Upper lobe of right lung (tissue), 1 donor: Measurements from ENCODE around the gene DARS1. TPM values are rescaled to one million over a fixed set of nuclear protein-coding genes. Genes with fewer than 3 reads are reported as not detected.
"Not testable (repeated sequence)": the region's sequence is repeated elsewhere in the genome, so short reads cannot be mapped to it uniquely, and the experiment has no call there.

ENCODE experiments used
- ATAC-seq: fragments of 200-7000 bp; cut with Tn5 transposase; one replicate; pipeline ENCODE4 v1.9.1; 2020; ENCODE audit warnings: mild to moderate bottlenecking, moderate library complexity
- DNase-seq: peaks from one replicate; pipeline ENCODE4 v3.0.0-alpha.2; 2020
- H3K27ac ChIP-seq: fragments of 200-600 bp; one replicate; pipeline ENCODE4 v1.8.0; 2022
- H3K27me3 ChIP-seq: fragments of 200-600 bp; one replicate; pipeline ENCODE4 v1.8.0; 2022; ENCODE audit warnings: mild to moderate bottlenecking
- H3K36me3 ChIP-seq: fragments of 200-600 bp; one replicate; pipeline ENCODE4 v1.8.0; 2022
- H3K4me1 ChIP-seq: fragments of 200-600 bp; one replicate; pipeline ENCODE4 v1.8.0; 2022
- H3K4me3 ChIP-seq: fragments of 200-600 bp; one replicate; pipeline ENCODE4 v1.8.0; 2022; ENCODE audit warnings: mild to moderate bottlenecking
- H3K9me3 ChIP-seq: fragments of 200-600 bp; one replicate; pipeline ENCODE4 v1.8.0; 2022
- intact Hi-C: fragments of 100-400 bp; cut with DNase I; formaldehyde crosslinking; loops from one replicate; pipeline ENCODE4 v1.11.0; 2022
- total RNA-seq: library from RNA; stranded (reverse); fragmentation: NEBNext Ultra II Directional; extraction: Animal tissue kit (Norgen Biotek cat#: 25700); gene quantifications from one replicate; pipeline ENCODE4 v1.2.1, GENCODE V29; 2021
- TF ChIP-seq, protein P1 (sequence below): fragments of 200-600 bp; IDR thresholded peaks from one replicate; pipeline ENCODE4 v1.8.0; 2022; ENCODE audit warnings: antibody characterized with exemption
- donor health status: DM: no; HTN: yes; CAD: no; lungs with severe emphysema.

Gene DARS1
- total RNA-seq, 1 donor from 2014 or later: 55.3 TPM

DNA sequence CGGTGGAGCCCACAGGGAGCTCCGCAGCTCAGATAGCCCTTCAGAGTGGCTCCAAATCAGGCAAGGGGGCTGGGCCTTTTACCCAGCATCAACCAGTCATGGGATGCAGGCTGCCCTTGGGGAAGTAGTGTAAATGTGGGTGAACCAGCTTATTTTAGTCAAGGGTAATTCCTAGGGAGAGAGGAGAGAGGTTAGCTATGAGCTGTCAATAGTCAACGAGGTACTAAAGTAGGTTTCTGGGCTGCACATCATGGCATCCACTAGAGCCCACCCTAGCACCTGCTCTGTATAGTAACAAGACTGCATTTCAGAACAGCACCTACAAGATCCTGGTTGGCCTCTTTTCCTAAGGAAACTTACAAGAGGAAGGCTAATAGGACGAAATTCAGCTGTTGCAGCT is 99.7 kb downstream of the DARS1 start:
- Histone ChIP-seq H3K4me1 (no peaks in the 10 kb centered on the region), H3K9me3 (no peaks in the 10 kb centered on the region), H3K36me3 (no peaks in the 10 kb centered on the region), H3K27me3 (no peaks in the 10 kb centered on the region), H3K4me3 (no peak overlapping the region), H3K27ac (no peak overlapping the region)
- no peak for ATAC-seq
- intact Hi-C loops: no loop called here
- DNase-seq: no peak
- TF ChIP-seq, protein P1, sequence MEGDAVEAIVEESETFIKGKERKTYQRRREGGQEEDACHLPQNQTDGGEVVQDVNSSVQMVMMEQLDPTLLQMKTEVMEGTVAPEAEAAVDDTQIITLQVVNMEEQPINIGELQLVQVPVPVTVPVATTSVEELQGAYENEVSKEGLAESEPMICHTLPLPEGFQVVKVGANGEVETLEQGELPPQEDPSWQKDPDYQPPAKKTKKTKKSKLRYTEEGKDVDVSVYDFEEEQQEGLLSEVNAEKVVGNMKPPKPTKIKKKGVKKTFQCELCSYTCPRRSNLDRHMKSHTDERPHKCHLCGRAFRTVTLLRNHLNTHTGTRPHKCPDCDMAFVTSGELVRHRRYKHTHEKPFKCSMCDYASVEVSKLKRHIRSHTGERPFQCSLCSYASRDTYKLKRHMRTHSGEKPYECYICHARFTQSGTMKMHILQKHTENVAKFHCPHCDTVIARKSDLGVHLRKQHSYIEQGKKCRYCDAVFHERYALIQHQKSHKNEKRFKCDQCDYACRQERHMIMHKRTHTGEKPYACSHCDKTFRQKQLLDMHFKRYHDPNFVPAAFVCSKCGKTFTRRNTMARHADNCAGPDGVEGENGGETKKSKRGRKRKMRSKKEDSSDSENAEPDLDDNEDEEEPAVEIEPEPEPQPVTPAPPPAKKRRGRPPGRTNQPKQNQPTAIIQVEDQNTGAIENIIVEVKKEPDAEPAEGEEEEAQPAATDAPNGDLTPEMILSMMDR: no peak

DNA sequence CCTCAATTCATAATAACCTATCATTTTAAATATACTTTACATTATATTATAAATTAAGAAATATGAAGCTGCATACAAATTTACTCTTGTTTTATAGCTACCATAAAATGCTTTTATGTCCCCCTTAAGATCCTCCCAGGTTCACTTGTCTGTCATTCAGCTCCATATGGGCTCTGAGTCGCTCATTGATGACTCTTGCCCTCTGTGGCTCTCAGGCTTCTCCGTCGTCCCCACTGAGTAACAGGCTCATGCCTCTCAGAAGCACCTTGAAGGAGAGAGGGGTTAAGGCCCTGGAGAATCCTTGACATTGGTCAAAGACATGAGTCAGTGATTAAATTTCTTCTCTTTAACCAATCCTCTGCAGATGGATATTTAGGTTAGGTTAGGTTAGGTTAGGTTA is 103.0 kb downstream of the DARS1 start:
- intact Hi-C loops: no loop called here
- no peak overlapping the region for H3K27ac ChIP-seq
- H3K9me3 ChIP-seq: no peaks in the 10 kb centered on the region
- H3K27me3 ChIP-seq: no peaks in the 10 kb centered on the region
- DNase-seq (no peak), ATAC-seq (no peak)
- no peak overlapping the region for H3K4me3 ChIP-seq
- H3K4me1 ChIP-seq: no peaks in the 10 kb centered on the region
- H3K36me3 ChIP-seq: no peaks in the 10 kb centered on the region
- TF ChIP-seq, protein P1: no peak

DNA sequence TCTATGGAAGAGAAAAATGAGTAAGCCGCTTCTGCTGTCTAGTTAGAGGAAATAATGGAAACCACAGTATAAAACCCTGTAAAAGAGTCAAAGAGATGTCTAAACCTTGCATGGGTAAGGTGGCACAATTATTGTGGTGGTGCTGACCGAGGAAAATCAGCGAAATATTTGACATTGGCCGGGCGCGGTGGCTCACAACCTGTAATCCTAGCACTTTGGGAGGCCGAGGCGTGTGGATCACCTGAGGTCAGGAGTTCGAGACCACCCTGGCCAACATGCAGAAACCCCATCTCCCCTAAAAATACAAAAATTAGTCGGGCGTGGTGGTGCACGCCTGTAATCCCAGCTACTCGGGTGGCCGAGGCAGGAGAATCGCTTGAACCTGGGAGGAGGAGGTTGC is 108.7 kb downstream of the DARS1 start:
- peaks cover 11% of the 10 kb centered on the region for H3K4me1 ChIP-seq
- H3K27me3 ChIP-seq, intact Hi-C loops, H3K9me3 ChIP-seq, ATAC-seq, DNase-seq, H3K36me3 ChIP-seq: not testable (repeated sequence)
- H3K27ac ChIP-seq: peak overlapping the region; percentile 48
- H3K4me3 ChIP-seq: peak overlapping the region; percentile 89

DNA sequence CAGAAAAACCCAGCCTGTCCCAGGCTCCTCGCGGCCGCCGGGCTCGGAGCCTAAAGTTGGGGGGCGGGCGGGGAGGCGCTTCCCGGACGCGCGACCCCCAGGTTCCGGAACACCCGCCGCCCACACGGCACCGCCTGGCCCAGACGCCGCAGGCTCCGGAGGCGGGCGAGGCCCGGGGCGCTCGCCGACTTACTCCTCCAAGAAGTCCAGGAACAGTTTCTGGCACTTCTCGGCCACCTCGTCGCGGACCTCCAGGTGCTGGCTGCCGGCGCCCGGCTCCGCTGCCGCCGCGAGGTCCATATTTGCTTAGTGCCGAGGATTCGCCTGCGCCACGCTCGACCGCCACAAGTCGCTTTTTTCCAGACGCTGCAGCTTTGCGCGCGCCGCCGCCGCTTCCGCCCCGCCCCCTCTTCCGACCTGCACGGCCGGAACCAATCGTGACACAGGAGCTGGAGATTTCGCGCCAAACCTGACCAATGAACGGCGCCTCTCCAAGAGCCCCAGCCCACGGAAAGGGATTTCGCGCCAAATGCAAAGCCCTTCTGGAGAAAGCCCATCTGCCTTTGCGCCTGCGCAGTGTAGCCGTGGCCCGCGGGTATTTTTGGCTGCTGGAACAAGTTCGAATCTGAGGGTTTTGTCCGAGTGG is 109.2 kb downstream of the DARS1 start, which contains the start of gene MCM6:
MCM6 (minus strand) TSS at position 378 of the 646 bp plus-strand sequence; CDS start at position 300, 78 bp downstream.
- H3K27ac ChIP-seq: peak within 1 kb of the TSS; percentile 86
- H3K27me3 ChIP-seq: no peaks in the 10 kb centered on the region
- TF ChIP-seq, protein P1: peak; percentile 23
- H3K36me3 ChIP-seq: peaks cover 9% of the 10 kb centered on the region
- DNase-seq (peak; percentile 98), ATAC-seq (peak; percentile 99)
- intact Hi-C loops: no loop called here
- peak within 1 kb of the TSS; percentile 89 for H3K4me3 ChIP-seq
- peaks cover 11% of the 10 kb centered on the region for H3K4me1 ChIP-seq
- no peaks in the 10 kb centered on the region for H3K9me3 ChIP-seq

DNA sequence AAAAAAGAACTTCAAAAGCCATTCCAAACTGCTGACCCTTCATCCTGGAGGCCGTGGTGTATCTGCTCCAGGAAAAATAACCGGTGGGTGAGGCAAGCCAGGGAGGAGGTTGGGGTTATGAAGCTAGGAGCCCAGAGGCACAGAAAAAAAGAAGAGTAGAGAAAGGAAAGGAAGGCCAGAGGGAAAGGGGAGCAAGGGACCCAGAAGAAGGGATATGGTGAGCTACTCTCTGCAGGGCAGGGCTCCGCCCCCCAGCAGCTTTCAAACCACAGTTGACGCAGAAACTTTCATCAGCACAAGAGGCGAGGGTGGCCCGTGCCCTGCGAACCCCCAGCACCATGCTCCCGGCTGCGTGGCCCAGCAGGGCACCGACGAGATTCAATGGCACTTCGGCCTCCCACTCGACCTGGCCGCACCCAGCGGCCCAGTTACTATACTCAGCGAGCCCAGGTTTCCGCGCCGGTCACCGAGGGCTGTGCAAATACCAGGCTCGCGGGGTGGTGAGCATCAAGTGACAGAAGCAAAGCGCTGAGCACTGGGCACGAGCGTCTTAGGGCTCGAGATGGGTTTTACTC is 109.8 kb downstream of the DARS1 start:
- Histone ChIP-seq H3K4me1 (peaks cover 11% of the 10 kb centered on the region), H3K27ac (peak overlapping the region; percentile 86), H3K27me3 (no peaks in the 10 kb centered on the region), H3K4me3 (peak overlapping the region; percentile 89), H3K36me3 (peaks cover 13% of the 10 kb centered on the region), H3K9me3 (no peaks in the 10 kb centered on the region)
- peak; percentile 82 for DNase-seq
- intact Hi-C loops: no loop called here
- ATAC-seq: peak; percentile 75
- TF ChIP-seq, protein P1: no peak

DNA sequence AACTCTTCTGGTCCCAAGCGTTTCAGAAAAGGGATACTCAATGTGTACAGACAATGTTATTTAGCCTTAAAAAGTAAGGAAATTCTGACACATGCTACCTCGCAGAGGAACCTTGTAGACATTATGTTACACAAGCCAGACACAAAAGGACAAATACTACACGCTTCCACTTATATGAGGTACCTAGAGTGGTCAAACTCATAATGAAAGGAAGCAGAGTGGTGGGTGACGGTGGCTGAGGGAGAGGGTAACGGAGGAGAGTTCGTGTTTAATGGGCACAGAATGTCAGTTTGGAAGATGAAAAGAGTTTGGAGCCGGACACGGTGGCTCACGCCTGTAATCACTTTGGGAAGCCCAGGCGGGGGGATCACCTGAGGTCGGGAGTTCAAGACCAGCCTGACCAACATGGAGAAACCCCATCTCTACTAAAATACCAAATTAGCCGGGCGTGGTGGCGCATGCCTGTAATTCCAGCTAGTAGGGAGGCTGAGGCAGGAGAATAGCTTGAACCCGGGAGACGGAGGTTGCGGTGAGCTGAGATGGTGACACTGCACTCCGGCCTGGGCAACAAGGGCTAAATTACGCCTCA is 110.6 kb downstream of the DARS1 start:
- ATAC-seq: no peak
- H3K4me1 ChIP-seq: peaks cover 11% of the 10 kb centered on the region
- TF ChIP-seq, protein P1: no peak

More for the DNA sequence above, 110.6 kb downstream of the DARS1 start:
- H3K27me3 ChIP-seq: no peaks in the 10 kb centered on the region
- intact Hi-C loops: no loop called here
- H3K36me3 ChIP-seq: peaks cover 13% of the 10 kb centered on the region
- H3K4me3 ChIP-seq: peak overlapping the region; percentile 89
- no peaks in the 10 kb centered on the region for H3K9me3 ChIP-seq
- no peak overlapping the region for H3K27ac ChIP-seq
- DNase-seq: no peak
